Ovary (tissue), 3 donors: ENCODE measurements around the gene ADGRE3.

Experiments used
- CTCF ChIP-seq, 3 donors: fragments of 450-650 bp in 2 of 3; fragments of 200-600 bp in 1 of 3; IDR thresholded peaks; one replicate each; pipeline versions ENCODE4 v1.5.1 to v1.8.0; 2016 to 2022; ENCODE audit warnings: antibody characterized with exemption in 3 of 3, mild to moderate bottlenecking in 1 of 3
- EP300 ChIP-seq: sonication (generic); formaldehyde crosslinking; IDR thresholded peaks from one replicate; pipeline ENCODE4 v1.6.1; 2017; ENCODE audit warnings: antibody characterized with exemption
- POLR2A ChIP-seq: fragments of 450-650 bp; IDR thresholded peaks from one replicate; pipeline ENCODE4 v1.6.1; 2017; ENCODE audit warnings: antibody characterized with exemption, mild to moderate bottlenecking, moderate library complexity
- donor health status: DM: no; HTN: no; CAD: no.

GRCh38 chr19:14612657-14613056 lies 62.0 kb downstream of the ADGRE3 start:
- TF ChIP-seq CTCF (IDR thresholded peaks at IDR 0.05) (no peak), POLR2A (no peak), EP300 (no peak)
